Measurements from ENCODE around the gene TRIM21.
"Not testable (repeated sequence)": the region's sequence is repeated elsewhere in the genome, so short reads cannot be mapped to it uniquely, and the experiment has no call there.

TRIM21 gene

GRCh38 chr11:4393209-4393857, at the start of gene TRIM21:
Gene TRIM21 (minus strand): TSS chr11:4393702. CDS start chr11:4390409, 3,293 bp downstream.
- no peak for DNase-seq

DNA sequence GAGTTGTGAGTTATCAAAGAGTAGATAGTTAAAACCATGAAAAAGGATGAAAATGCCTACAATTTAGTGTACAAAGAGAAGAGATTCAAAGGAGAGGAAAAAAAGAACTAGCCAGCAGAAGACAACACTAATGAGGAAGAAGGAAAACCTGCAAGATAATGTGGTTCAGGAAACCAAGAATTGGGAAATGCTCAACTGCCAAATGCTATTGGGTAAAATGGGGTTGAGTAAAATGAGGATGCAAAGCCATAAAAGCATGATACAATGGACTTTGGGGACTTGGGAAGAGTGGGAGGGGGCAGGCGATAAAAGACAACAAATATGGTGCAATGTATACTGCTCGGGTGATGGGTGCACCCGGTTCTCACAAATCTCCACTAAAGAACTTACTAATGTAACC, 48.0 kb upstream of the TRIM21 start:
- no peak for DNase-seq

DNA sequence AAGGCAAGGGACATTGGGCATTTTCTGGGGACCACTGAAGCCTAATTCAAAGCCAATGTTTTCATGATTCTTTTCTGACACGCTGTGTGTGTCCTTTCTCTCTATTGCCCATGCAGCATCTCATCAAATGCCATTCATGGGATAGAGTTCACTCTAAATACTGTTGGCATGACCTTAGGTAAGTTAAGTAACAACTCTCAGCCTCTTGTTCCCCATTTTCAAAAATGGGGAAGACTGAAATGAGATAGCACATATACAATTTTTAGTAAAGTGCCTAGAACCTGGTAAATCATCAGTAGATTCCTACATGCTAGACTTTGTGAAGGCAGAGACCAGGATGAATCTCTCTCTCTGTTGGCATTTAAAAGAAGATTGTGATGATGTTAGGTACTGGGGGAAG, 42.9 kb upstream of the TRIM21 start:
- no peak for DNase-seq

GRCh38 chr11:4433856-4434255, 40.4 kb upstream of the TRIM21 start:
- DNase-seq, result no peak

DNA sequence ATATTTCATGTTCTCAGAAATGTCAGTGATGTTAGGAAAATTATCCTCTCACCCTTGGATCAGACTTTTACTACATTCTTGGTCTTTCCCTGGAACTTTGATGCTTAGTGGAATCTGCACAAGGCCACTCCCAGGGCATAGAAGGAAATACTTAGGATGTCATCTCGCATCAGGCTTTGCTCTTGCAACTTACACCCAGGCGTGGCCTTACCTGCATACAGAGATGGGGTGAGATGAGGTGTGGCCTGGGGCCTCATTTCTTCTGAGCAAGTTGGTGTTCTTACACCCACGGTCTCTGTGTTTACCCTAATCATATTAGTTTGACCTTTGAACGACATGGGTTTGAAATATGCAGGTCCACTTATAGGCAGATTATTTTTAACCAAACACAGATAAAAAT, 36.5 kb upstream of the TRIM21 start:
- DNase-seq, result no peak

GRCh38 chr11:4418403-4418802, 24.9 kb upstream of the TRIM21 start:
- DNase-seq, result no peak

- DNase-seq, result no peak
Measured at GRCh38 chr11:4416816-4417215, 23.3 kb upstream of the TRIM21 start.

DNA sequence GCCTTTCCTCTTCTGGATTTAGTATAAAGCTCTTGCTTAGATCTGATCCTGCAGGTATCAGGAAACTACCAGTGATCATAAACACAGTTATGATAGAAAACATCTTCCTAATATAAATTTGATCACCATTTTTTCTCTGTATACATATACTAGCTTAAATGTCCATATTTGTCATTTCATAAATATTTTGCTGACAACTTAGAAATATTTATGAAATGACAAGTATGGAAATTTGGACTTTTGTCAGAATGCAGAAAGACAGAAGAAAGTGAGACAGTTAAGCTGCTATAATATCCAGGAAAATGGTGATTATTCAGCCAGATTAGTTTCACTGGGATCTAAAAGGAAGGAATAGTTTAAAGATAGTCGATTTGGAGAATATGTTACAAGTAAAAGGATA, 22.8 kb upstream of the TRIM21 start:
- no peak for DNase-seq

DNA sequence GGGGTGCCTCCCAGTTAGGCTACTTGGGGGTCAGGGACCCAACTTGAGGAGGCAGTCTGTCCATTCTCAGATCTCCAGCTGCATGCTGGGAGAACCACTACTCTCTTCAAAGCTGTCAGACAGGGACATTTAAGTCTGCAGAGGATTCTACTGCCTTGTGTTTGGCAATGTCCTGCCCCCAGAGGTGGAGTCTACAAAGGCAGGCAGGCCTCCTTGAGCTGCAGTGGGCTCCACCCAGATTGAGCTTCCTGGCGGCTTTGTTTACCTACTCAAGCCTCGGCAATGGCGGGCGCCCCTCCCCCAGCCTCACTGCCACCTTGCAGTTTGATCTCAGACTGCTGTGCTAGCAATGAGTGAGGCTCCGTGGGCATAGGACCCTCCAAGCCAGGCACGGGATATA, 12.7 kb upstream of the TRIM21 start:
- not testable (repeated sequence) for DNase-seq

DNA sequence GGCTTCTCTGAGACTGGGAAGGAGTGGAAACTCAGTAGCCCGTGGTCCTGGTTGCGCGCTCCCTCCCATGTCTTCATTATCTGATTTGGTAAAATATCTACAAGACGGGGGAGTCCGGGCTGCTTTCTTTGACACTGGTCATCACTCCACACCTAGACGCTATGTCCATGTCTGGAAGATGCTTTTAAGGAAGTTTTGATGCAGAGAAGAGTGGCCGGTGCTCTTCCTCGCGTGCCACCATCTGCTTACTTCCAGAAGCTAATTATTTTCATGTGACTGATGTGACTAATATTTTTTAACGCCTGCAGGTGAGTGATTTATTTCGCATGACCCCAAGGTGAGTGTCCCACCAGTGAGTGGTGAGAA, 339 bp upstream of the TRIM21 start:
- no peak for DNase-seq

GRCh38 chr11:4388221-4388620, 5.3 kb downstream of the TRIM21 start:
- no peak for DNase-seq

DNA sequence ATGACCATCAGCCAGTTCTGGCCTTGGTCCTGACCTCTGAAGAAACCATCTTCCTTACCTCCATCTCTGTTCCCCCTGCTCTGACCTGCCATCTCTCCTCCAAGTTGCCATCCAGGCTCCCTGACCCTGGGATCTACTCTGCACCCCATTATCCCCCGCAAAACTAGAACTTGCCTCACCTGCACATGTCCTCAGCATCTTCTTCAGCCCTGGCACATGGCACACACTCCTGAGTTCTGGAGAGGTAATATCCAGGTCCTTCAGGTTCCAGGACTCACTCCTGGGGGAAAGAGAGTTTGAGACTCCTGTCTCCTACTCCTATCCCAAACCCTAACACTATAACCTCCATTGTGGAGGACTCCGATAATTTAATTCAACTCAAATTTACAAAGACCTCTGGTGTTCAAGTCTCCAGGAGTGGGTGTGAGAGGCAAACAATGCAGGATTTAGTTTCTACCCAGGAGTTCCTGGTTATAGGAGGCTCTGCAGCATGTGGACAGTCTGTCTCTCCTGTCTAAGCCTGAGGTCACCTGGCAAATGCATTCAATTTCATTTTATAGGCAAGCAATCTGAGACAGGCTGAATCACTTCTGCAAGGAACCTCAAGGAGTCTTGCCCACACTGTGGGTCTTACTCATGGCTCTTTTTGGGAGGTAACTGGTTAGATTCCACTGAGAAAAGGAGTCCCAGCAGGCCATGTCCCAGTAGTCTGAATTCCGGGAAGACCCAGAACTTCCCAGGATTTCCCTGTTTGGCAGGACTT, 7.3 kb downstream of the TRIM21 start:
- no peak for DNase-seq

DNA sequence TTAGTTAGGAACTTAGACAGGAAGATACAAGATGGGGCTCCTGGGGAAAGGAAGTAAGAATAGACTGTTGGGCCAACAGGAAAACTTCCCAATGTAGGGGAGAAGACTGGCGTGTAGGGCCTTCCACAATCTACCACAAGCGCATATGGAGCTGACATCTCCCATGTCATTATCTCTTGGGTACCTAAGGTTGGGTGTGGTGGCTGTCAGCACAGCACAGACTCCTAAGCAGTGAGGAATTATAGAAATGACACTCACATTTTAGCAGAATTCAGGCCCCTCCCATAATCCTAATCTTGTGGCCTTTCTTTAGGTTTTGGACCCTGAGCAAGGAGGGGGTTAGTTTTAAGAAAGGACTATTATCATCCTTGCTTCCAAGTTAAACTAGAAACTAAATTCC, 11.6 kb downstream of the TRIM21 start:
- no peak for DNase-seq

DNA sequence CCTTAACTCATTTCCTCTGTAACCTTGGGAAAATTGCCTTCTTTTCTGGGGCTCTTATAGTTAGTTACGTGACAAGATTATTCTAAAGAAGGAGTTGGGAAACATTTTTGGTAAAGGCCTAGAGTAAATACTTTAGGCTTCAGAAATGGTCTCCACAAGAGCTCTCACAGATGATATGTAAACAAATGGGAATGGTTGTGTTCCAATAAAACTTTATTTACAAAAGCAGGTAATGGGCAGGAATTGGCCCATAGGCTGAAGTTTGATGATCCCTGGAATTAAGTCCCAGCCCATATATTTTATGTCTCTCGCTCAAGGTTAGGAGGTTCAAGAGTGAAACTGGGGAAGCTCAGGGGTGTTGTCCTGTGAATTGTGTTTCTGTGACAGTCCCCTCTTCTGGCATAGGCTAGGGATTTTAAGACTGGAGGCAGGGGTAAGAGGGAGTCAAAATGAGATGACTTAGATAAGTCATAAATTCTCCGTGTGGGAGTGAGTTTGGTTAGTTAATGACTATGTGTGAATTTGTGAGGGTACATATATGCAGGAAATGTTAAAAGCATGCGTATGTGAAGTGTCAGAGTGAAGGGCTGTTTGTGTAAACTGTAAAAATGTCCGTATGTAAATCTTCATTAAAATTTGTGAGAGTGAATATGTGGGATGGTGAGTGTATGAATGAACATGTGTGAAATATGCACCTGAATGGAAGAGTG, 17.9 kb downstream of the TRIM21 start:
- DNase-seq, result no peak

GRCh38 chr11:4370166-4370565, 23.3 kb downstream of the TRIM21 start:
- DNase-seq, result no peak

DNA sequence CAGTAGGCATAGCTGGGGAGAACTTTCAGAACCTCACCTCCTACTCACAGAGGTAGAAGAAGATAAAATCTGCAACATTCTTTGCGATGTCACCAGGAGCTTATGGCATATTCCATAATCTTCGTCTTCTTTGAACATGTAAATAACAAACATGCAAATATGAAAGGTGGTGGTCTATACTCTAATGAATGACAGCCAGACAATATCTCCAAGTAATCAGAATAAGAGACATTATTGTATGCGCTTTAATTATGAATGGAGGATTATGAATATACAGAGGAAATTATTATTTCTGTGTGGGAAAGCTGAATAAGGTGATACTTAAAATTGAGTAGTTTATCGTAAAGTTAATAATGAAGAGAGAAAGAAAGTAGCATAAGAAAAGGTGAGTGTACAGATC, 25.2 kb downstream of the TRIM21 start, which contains the start of gene OR52B4:
Gene OR52B4 (minus strand): TSS at position 101 of the 400 bp plus-strand sequence. CDS start 91 bp downstream, at position 10.
- no peak for DNase-seq

GRCh38 chr11:4348142-4348541, 45.4 kb downstream of the TRIM21 start:
- not testable (repeated sequence) for DNase-seq

- not testable (repeated sequence) for DNase-seq
Measured at GRCh38 chr11:4345366-4345765, 48.1 kb downstream of the TRIM21 start.

Measured in NCI-H1092 (cell line).